GM18526 (cell line): Measurements from ENCODE around the gene MAJIN.

Experiments used
- POLR2A ChIP-seq: IDR thresholded peaks from 3 replicates; pipeline ENCODE4 v1.6.1; 2011; ENCODE audit not compliant: insufficient read length; ENCODE audit errors: extremely low read depth

The MAJIN gene

GRCh38 chr11:64971421-64972233 is at the start of gene MAJIN:
TSS of gene MAJIN (minus strand) at chr11:64972108. CDS start at chr11:64959405, 12,703 bp downstream.
- TF ChIP-seq POLR2A, result no peak

GRCh38 chr11:65021509-65021908 is 49.6 kb upstream of the MAJIN start:
- no peak for TF ChIP-seq POLR2A

- no peak for TF ChIP-seq POLR2A
These were observed 49.1 kb upstream of the MAJIN start for GRCh38 chr11:65021003-65021402.

GRCh38 chr11:65019824-65020223 is 47.9 kb upstream of the MAJIN start:
- TF ChIP-seq POLR2A, result no peak

GRCh38 chr11:65017937-65018336 is 46.0 kb upstream of the MAJIN start:
- TF ChIP-seq POLR2A, result no peak

GRCh38 chr11:65016705-65017104 is 44.8 kb upstream of the MAJIN start:
- no peak for TF ChIP-seq POLR2A

- TF ChIP-seq POLR2A, result no peak
These were observed 42.9 kb upstream of the MAJIN start for GRCh38 chr11:65014726-65015227.

GRCh38 chr11:65013888-65014725 is 42.2 kb upstream of the MAJIN start, which contains the start of gene ARL2:
TSS of gene ARL2 (plus strand) at chr11:65014160. CDS start at chr11:65014208, 48 bp downstream.
- TF ChIP-seq POLR2A, result peak; percentile 52

- TF ChIP-seq POLR2A, result no peak
These were observed 41.4 kb upstream of the MAJIN start for GRCh38 chr11:65013130-65013887.

GRCh38 chr11:65008873-65009272 is 37.0 kb upstream of the MAJIN start:
- TF ChIP-seq POLR2A, result no peak

- no peak for TF ChIP-seq POLR2A
These were observed 36.1 kb upstream of the MAJIN start for GRCh38 chr11:65008016-65008415.

- TF ChIP-seq POLR2A, result no peak
These were observed 31.4 kb upstream of the MAJIN start for GRCh38 chr11:65003282-65003681.

GRCh38 chr11:65002706-65003105 is 30.8 kb upstream of the MAJIN start:
- no peak for TF ChIP-seq POLR2A

GRCh38 chr11:64999478-64999877 is 27.6 kb upstream of the MAJIN start:
- TF ChIP-seq POLR2A, result no peak
